A673 (cell line): ENCODE measurements around the gene SYTL5.

Source experiments
- EZH2 ChIP-seq: fragments of 200-600 bp; sonication (generic); IDR thresholded peaks from 2 replicates; pipeline ENCODE4 v1.6.1; 2017; ENCODE audit warnings: borderline replicate concordance, low read depth, mild to moderate bottlenecking, mixed read lengths, antibody characterized with exemption, low read length; ENCODE audit not compliant: poor library complexity, severe bottlenecking
- TF ChIP-seq, protein P1 (sequence below): fragments of 300-800, 200-600 bp; sonication (generic); conservative IDR thresholded peaks from 2 replicates; pipeline ENCODE4 v1.5.1; 2017; ENCODE audit warnings: low read depth, mild to moderate bottlenecking, antibody characterized with exemption, low read length, moderate library complexity, mixed read lengths

- TF ChIP-seq EZH2, result no peak
- TF ChIP-seq, protein P1, sequence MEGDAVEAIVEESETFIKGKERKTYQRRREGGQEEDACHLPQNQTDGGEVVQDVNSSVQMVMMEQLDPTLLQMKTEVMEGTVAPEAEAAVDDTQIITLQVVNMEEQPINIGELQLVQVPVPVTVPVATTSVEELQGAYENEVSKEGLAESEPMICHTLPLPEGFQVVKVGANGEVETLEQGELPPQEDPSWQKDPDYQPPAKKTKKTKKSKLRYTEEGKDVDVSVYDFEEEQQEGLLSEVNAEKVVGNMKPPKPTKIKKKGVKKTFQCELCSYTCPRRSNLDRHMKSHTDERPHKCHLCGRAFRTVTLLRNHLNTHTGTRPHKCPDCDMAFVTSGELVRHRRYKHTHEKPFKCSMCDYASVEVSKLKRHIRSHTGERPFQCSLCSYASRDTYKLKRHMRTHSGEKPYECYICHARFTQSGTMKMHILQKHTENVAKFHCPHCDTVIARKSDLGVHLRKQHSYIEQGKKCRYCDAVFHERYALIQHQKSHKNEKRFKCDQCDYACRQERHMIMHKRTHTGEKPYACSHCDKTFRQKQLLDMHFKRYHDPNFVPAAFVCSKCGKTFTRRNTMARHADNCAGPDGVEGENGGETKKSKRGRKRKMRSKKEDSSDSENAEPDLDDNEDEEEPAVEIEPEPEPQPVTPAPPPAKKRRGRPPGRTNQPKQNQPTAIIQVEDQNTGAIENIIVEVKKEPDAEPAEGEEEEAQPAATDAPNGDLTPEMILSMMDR, result no peak
These were observed 45.7 kb downstream of the SYTL5 start for GRCh38 chrX:38052096-38052495.
